Hepatocyte (in vitro differentiated cells): ENCODE results near the gene MRPS9.

ENCODE experiments used
- EZH2 ChIP-seq: fragments of 200-600 bp; sonication (generic); IDR thresholded peaks from 2 replicates; pipeline ENCODE4 v1.6.1; 2016; ENCODE audit warnings: antibody characterized with exemption, mild to moderate bottlenecking, borderline replicate concordance
- EZH2phosphoT487 ChIP-seq: fragments of 200-600 bp; sonication (generic); IDR thresholded peaks from one replicate; pipeline ENCODE4 v1.6.1; 2018; ENCODE audit warnings: antibody characterized with exemption, mild to moderate bottlenecking, low read depth, moderate library complexity; ENCODE audit not compliant: unreplicated experiment, severe bottlenecking
- TF ChIP-seq, protein P1 (sequence below): fragments of 200-600 bp; sonication (generic); IDR thresholded peaks from 2 replicates; pipeline ENCODE4 v1.5.1; 2016; ENCODE audit warnings: antibody characterized with exemption, mild to moderate bottlenecking; ENCODE audit not compliant: poor library complexity

DNA sequence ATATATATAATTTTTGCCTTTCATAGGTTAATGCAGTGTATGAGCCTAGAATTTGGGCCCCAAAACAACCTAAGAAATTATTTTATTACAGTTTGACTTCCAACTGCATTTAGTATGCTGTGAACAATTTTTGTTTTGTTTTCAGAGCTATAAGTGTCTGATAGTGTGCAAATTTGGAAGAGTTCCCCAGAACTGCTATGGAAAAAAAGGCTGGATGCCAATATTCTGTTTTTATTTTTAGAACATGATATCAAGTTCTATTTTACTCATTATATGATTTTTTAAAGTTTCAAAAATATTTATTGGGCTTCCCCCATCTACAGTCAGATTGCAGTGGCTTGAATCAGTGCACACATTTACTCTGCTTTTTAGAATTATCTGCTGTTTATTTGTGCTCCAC, 42.6 kb downstream of the MRPS9 start:
- TF ChIP-seq, protein P1, sequence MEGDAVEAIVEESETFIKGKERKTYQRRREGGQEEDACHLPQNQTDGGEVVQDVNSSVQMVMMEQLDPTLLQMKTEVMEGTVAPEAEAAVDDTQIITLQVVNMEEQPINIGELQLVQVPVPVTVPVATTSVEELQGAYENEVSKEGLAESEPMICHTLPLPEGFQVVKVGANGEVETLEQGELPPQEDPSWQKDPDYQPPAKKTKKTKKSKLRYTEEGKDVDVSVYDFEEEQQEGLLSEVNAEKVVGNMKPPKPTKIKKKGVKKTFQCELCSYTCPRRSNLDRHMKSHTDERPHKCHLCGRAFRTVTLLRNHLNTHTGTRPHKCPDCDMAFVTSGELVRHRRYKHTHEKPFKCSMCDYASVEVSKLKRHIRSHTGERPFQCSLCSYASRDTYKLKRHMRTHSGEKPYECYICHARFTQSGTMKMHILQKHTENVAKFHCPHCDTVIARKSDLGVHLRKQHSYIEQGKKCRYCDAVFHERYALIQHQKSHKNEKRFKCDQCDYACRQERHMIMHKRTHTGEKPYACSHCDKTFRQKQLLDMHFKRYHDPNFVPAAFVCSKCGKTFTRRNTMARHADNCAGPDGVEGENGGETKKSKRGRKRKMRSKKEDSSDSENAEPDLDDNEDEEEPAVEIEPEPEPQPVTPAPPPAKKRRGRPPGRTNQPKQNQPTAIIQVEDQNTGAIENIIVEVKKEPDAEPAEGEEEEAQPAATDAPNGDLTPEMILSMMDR = no peak
- TF ChIP-seq EZH2 (no peak), EZH2phosphoT487 (no peak)
